ENCODE data around the gene EPB41L4A.

GRCh38 chr5:112159435-112159834 is 259.6 kb downstream of the EPB41L4A start:
- TF ChIP-seq EZH2 (IDR thresholded peaks at IDR 0.05; ENCODE audit: borderline replicate concordance, low read depth, low read length, severe bottlenecking) = no peak
- no peak for TF ChIP-seq CTCF (IDR thresholded peaks at IDR 0.05; ENCODE audit: extremely low read depth in 1 of 2, insufficient read depth in 1 of 2, low read depth in 1 of 2, low read length in 2 of 2)
- TF ChIP-seq MAX (IDR thresholded peaks at IDR 0.05; ENCODE audit: insufficient read depth, insufficient read length) = no peak
- no peak for TF ChIP-seq FOS (IDR thresholded peaks at IDR 0.05; ENCODE audit: borderline replicate concordance, insufficient read depth, low read length)
- no peak for TF ChIP-seq POLR2A (IDR thresholded peaks at IDR 0.05; ENCODE audit: low read depth, low read length)
